NCI-H1694 (cell line): ENCODE results near the gene NPY4R2.
"Not testable (repeated sequence)": the region's sequence is repeated elsewhere in the genome, so short reads cannot be mapped to it uniquely, and the experiment has no call there.

Source experiments
- DNase-seq: peaks from one replicate; lab custom pipeline; 2025; lab: John Stamatoyannopoulos, UW

Gene NPY4R2

GRCh38 chr10:47933462-47933861 is 15.0 kb downstream of the NPY4R2 start:
- DNase-seq, result not testable (repeated sequence)

DNA sequence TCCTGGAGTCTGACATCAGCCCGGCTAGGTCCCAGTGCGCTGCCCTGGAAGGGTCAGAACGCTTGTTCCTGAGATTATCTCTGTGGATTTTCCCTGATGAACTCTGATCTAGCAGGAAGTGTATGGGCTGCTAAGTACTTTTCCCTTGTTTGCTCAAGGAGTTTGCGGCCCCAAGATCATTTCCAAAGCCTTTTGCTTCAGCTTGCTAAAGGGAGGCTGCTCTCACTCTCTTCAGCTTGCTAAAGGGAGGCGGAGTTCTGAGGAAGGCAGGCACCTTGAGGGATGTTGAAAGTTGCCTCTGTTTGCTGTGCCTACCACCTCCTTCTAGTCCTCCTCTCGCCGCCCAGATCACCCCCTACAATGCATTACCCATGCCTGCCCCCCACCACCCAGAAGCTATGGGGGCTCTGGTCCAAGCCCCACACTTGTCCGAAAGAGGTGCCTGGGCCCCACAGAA is 18.3 kb downstream of the NPY4R2 start:
- not testable (repeated sequence) for DNase-seq

DNA sequence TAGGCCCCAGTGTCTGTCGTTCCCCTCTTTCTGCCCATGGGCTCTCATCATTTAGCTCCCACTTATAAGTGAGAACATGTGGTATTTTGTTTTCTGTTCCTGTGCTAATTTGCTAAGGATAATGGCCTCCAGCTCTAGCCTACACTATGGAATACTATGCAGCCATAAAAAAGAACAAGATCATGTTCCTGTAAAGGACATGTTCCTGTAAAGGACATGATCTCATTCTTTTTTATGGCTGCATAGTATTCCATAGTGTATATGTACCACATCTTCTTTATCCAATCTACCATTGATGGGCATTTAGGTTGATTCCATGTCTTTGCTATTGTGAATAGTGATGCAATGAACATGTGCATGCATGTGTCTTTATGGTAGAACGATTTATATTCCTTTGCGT is 19.2 kb downstream of the NPY4R2 start:
- DNase-seq, result not testable (repeated sequence)

- DNase-seq, result not testable (repeated sequence)
These were observed 22.4 kb downstream of the NPY4R2 start for GRCh38 chr10:47940821-47941220.

- DNase-seq, result not testable (repeated sequence)
These were observed 22.9 kb downstream of the NPY4R2 start for GRCh38 chr10:47941379-47941778.

GRCh38 chr10:47942351-47943019 is 24.0 kb downstream of the NPY4R2 start:
- not testable (repeated sequence) for DNase-seq

GRCh38 chr10:47943328-47943727 is 24.9 kb downstream of the NPY4R2 start:
- DNase-seq, result not testable (repeated sequence)

DNA sequence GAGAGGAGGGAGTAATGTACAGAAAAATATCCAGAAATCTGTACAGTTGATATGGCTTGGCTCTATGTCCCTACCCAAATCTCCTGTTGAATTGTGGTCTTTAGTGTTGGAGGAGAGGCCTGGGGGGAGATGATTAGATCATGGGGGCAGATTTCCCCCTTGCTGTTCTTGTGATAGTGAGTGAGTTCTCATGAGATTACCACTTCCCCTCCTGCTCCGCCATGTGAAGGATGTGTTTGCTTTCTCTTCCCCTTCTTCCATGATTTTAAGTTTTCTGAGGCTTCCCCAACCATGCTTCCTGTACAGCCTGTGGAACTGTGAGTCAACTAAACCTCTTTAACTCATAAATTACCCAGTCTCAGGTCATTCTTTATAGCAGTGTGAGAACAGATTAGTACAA is 29.0 kb downstream of the NPY4R2 start:
- not testable (repeated sequence) for DNase-seq

GRCh38 chr10:47957158-47957557 is 38.7 kb downstream of the NPY4R2 start:
- not testable (repeated sequence) for DNase-seq

DNA sequence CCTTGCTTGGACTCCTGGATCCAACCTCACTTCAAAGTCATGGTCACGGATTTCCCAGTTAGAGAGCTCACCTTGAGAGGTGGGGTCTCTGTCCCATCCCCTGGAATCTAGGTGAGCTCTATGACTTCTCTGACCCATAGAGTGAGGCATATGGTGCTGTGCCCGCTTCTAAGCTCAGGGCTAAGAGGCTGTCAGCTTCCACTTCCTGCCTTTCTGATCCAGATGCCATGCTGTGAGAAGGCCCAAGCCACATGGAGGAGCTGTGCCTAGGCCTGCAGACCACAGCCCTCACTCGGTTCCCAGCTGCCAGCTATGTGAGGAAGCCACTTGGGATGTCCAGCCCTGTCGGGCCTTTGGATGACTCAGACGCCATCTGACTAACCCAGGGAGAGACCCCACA is 41.2 kb downstream of the NPY4R2 start:
- not testable (repeated sequence) for DNase-seq

GRCh38 chr10:47960699-47961098 is 42.2 kb downstream of the NPY4R2 start:
- not testable (repeated sequence) for DNase-seq

GRCh38 chr10:47962785-47963184 is 44.3 kb downstream of the NPY4R2 start:
- DNase-seq, result not testable (repeated sequence)

DNA sequence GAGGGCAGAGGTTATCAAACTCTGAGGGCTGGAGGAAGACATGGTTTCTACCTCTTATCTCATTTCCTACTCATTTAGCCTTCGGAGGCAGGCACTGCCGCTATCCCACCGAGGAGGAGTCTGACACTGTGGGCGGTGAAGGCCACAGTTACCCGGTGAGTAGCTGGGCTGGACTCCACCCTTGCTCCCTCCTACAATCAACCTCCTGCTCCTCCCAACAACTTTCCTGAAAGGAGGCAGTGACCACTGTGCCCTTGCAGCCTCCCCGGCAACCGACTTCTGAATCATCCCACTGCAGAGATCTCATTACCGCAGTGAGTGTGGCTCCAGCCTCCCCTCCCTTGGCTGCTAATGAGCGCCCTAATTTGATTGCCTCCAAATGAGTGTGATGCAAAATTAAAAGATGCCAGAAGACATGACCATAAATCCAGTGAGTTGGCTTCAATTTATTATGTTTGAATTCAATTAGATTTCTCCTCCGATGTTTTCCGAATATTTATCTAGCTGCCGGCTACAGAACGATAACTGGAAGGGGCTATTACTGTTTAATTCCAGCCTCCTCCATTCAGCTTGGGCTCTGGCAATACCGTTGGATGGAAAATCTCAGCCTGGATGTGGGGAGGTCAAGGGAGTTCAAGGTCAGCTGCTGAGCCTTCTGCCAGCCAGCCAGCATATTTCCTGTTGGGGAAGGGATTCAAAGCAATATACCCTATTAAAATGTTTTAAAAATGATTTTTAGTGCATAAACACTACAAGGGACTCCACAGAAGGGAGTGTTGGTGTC is 46.0 kb downstream of the NPY4R2 start:
- DNase-seq, result not testable (repeated sequence)

DNA sequence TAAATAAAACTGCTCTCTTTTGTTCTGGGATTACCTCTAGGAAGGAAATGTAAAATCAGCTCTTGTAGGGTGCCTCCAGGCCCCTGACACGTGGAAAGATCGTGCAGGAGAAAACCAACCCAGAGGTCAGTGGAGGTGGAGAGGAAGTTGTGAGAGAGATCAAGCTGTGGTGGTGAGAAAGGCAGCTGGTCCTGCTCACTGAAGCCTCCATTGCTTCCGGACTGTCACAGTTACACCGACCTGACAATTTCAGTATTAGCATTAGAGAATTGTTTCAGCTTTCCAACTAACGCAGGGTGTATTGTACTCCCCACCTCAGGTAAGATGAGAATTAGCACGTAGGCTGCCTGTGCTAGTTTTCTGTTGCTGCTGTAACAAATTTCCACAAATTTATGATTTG is 50.5 kb downstream of the NPY4R2 start:
- not testable (repeated sequence) for DNase-seq

GRCh38 chr10:47970047-47970446 is 51.6 kb downstream of the NPY4R2 start:
- not testable (repeated sequence) for DNase-seq

- not testable (repeated sequence) for DNase-seq
These were observed 53.1 kb downstream of the NPY4R2 start for GRCh38 chr10:47971598-47971997.

DNA sequence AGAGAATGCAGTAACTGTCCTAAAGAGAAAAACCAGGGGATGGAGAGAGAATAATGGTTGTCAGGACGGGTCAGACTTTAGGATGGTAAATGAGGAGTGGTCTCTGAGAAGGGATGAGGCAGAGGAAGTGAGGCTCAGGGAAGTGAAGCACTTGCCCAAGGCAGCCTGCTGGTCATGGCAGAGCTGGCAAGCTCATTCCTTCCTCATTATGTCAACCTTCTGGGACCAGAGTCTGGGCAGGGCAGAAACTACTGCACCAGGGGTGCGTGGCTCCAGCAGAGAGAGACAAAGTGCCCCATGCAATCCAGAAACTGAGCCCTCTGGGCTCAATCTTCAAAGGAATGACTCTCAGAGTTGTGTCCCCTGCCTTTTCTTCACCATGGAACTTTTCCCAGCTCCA is 53.6 kb downstream of the NPY4R2 start:
- DNase-seq, result not testable (repeated sequence)
